Activated T-cell treated with anti-CD3 and anti-CD28 coated beads, Interleukin-2, amount 50 U/mL, for 4 hours (primary cell): ENCODE data around the gene MXRA5. TPM values are rescaled to one million over a fixed set of nuclear protein-coding genes. Genes with fewer than 3 reads are reported as not detected.
"Not testable (repeated sequence)": the region's sequence is repeated elsewhere in the genome, so short reads cannot be mapped to it uniquely, and the experiment has no call there.

Source experiments
- ATAC-seq, 2 donors: fragments of 200-7000 bp; cut with Tn5 transposase; one replicate each; pipeline ENCODE4 v1.10.0; 2021
- DNase-seq: peaks from one replicate; pipeline ENCODE4 v3.0.0-alpha.2; 2020
- H3K27me3 Mint-ChIP-seq: one replicate; pipeline ENCODE4 v1.8.0; 2021; ENCODE audit warnings: low read depth, mixed read lengths
- H3K36me3 Mint-ChIP-seq: one replicate; pipeline ENCODE4 v1.8.0; 2022; ENCODE audit warnings: mixed read lengths; ENCODE audit not compliant: insufficient read depth
- H3K4me1 Mint-ChIP-seq: one replicate; pipeline ENCODE4 v1.8.0; 2021; ENCODE audit warnings: low read depth, mixed read lengths
- H3K4me3 Mint-ChIP-seq: one replicate; pipeline ENCODE4 v1.8.0; 2021; ENCODE audit warnings: mild to moderate bottlenecking, moderate library complexity, mixed read lengths
- H3K9me3 Mint-ChIP-seq: one replicate; pipeline ENCODE4 v1.8.0; 2021; ENCODE audit warnings: mixed read lengths
- total RNA-seq, 3 donors: library from RNA; stranded (reverse); gene quantifications; one replicate each; pipeline ENCODE4 v1.2.1, GENCODE V29; 2021

The MXRA5 gene
- under 1 TPM in 2 of 3 donors, not detected in 1; 0.03 to 0.05 TPM for total RNA-seq

- Mint-ChIP-seq H3K9me3 (peaks cover 5% of the 10 kb centered on the region), H3K36me3 (no peaks in the 10 kb centered on the region), H3K27me3 (peaks cover 17% of the 10 kb centered on the region), H3K4me1 (no peaks in the 10 kb centered on the region), H3K4me3 (no peak within 1 kb of the TSS)
- DNase-seq (no peak), ATAC-seq (no peak)
Observed at GRCh38 chrX:3346501-3347259, at the start of gene MXRA5. TSS of gene MXRA5 (minus strand) at chrX:3346652. CDS start at chrX:3343833, 2,819 bp downstream.

- DNase-seq (no peak), ATAC-seq (no peak)
- H3K4me3 Mint-ChIP-seq = no peak overlapping the region
- H3K27me3 Mint-ChIP-seq = no peaks in the 10 kb centered on the region
- no peaks in the 10 kb centered on the region for H3K36me3 Mint-ChIP-seq
- H3K9me3 Mint-ChIP-seq = no peaks in the 10 kb centered on the region
- H3K4me1 Mint-ChIP-seq = no peaks in the 10 kb centered on the region
Observed at GRCh38 chrX:3393581-3394111, 47.2 kb upstream of the MXRA5 start.

- no peak overlapping the region for H3K4me3 Mint-ChIP-seq
- H3K36me3 Mint-ChIP-seq = no peaks in the 10 kb centered on the region
- H3K27me3 Mint-ChIP-seq = no peaks in the 10 kb centered on the region
- H3K4me1 Mint-ChIP-seq = no peaks in the 10 kb centered on the region
- DNase-seq (no peak), ATAC-seq (no peak)
- H3K9me3 Mint-ChIP-seq = no peaks in the 10 kb centered on the region
Observed at GRCh38 chrX:3393178-3393577, 46.7 kb upstream of the MXRA5 start.

GRCh38 chrX:3388457-3388856 is 42.0 kb upstream of the MXRA5 start:
- Mint-ChIP-seq H3K9me3 (no peaks in the 10 kb centered on the region), H3K4me1 (no peaks in the 10 kb centered on the region), H3K27me3 (no peaks in the 10 kb centered on the region), H3K36me3 (no peaks in the 10 kb centered on the region), H3K4me3 (no peak overlapping the region)
- no peak for ATAC-seq
- no peak for DNase-seq

GRCh38 chrX:3384327-3384726 is 37.9 kb upstream of the MXRA5 start:
- Mint-ChIP-seq H3K9me3 (no peaks in the 10 kb centered on the region), H3K4me1 (no peaks in the 10 kb centered on the region), H3K27me3 (no peaks in the 10 kb centered on the region), H3K4me3 (no peak overlapping the region), H3K36me3 (no peaks in the 10 kb centered on the region)
- ATAC-seq = no peak
- DNase-seq = no peak

GRCh38 chrX:3380603-3381002 is 34.2 kb upstream of the MXRA5 start:
- DNase-seq = no peak
- ATAC-seq = no peak
- H3K36me3 Mint-ChIP-seq = no peaks in the 10 kb centered on the region

GRCh38 chrX:3379111-3379510 is 32.7 kb upstream of the MXRA5 start:
- no peak overlapping the region for H3K4me3 Mint-ChIP-seq
- no peaks in the 10 kb centered on the region for H3K9me3 Mint-ChIP-seq
- no peaks in the 10 kb centered on the region for H3K36me3 Mint-ChIP-seq
- no peaks in the 10 kb centered on the region for H3K4me1 Mint-ChIP-seq
- no peaks in the 10 kb centered on the region for H3K27me3 Mint-ChIP-seq
- DNase-seq (no peak), ATAC-seq (no peak)

More at GRCh38 chrX:3380603-3381002, 34.2 kb upstream of the MXRA5 start:
- Mint-ChIP-seq H3K9me3 (no peaks in the 10 kb centered on the region), H3K4me3 (no peak overlapping the region), H3K27me3 (no peaks in the 10 kb centered on the region), H3K4me1 (no peaks in the 10 kb centered on the region)

GRCh38 chrX:3378156-3378555 is 31.7 kb upstream of the MXRA5 start:
- Mint-ChIP-seq H3K4me1 (no peaks in the 10 kb centered on the region), H3K4me3 (no peak overlapping the region), H3K36me3 (no peaks in the 10 kb centered on the region), H3K27me3 (no peaks in the 10 kb centered on the region), H3K9me3 (no peaks in the 10 kb centered on the region)
- ATAC-seq (no peak), DNase-seq (no peak)

GRCh38 chrX:3377560-3377959 is 31.1 kb upstream of the MXRA5 start:
- Mint-ChIP-seq H3K27me3 (no peaks in the 10 kb centered on the region), H3K4me3 (no peak overlapping the region), H3K36me3 (no peaks in the 10 kb centered on the region), H3K9me3 (peaks cover 3% of the 10 kb centered on the region), H3K4me1 (no peaks in the 10 kb centered on the region)
- DNase-seq = no peak
- no peak for ATAC-seq

GRCh38 chrX:3375878-3376508 is 29.5 kb upstream of the MXRA5 start:
- not testable (repeated sequence) for ATAC-seq, H3K9me3 Mint-ChIP-seq, H3K4me1 Mint-ChIP-seq, H3K36me3 Mint-ChIP-seq, DNase-seq, H3K4me3 Mint-ChIP-seq, H3K27me3 Mint-ChIP-seq

GRCh38 chrX:3374108-3374800 is 27.8 kb upstream of the MXRA5 start:
- Mint-ChIP-seq H3K36me3 (no peaks in the 10 kb centered on the region), H3K27me3 (no peaks in the 10 kb centered on the region), H3K4me3 (no peak overlapping the region), H3K9me3 (peaks cover 3% of the 10 kb centered on the region), H3K4me1 (no peaks in the 10 kb centered on the region)
- DNase-seq (no peak), ATAC-seq (no peak)

- Mint-ChIP-seq H3K27me3 (no peaks in the 10 kb centered on the region), H3K4me3 (no peak overlapping the region), H3K9me3 (peaks cover 3% of the 10 kb centered on the region), H3K36me3 (no peaks in the 10 kb centered on the region), H3K4me1 (no peaks in the 10 kb centered on the region)
- no peak for ATAC-seq
- no peak for DNase-seq
Observed at GRCh38 chrX:3371163-3371562, 24.7 kb upstream of the MXRA5 start.

- Mint-ChIP-seq H3K36me3 (no peaks in the 10 kb centered on the region), H3K4me1 (no peaks in the 10 kb centered on the region), H3K4me3 (no peak overlapping the region), H3K9me3 (peaks cover 3% of the 10 kb centered on the region), H3K27me3 (no peaks in the 10 kb centered on the region)
- ATAC-seq = no peak
- DNase-seq = no peak
Observed at GRCh38 chrX:3370656-3371055, 24.2 kb upstream of the MXRA5 start.

- Mint-ChIP-seq H3K4me3 (no peak overlapping the region), H3K27me3 (no peaks in the 10 kb centered on the region), H3K9me3 (no peaks in the 10 kb centered on the region), H3K4me1 (no peaks in the 10 kb centered on the region), H3K36me3 (no peaks in the 10 kb centered on the region)
- ATAC-seq (no peak), DNase-seq (no peak)
Observed at GRCh38 chrX:3362956-3363355, 16.5 kb upstream of the MXRA5 start.
